AG09309 (cell line): ENCODE results near the gene MAPK11.

Experiments used
- DNase-seq: peaks from one replicate; pipeline ENCODE4 v3.0.0-alpha.2; 2010; ENCODE audit warnings: low read depth
- H3K4me3 ChIP-seq: 2 replicates; pipeline ENCODE4 v1.5.1; 2011; ENCODE audit warnings: mild to moderate bottlenecking, low read depth, low read length, moderate library complexity; ENCODE audit not compliant: control insufficient read depth
- CTCF ChIP-seq: IDR thresholded peaks from 2 replicates; pipeline ENCODE4 v1.5.1; 2011; ENCODE audit warnings: mild to moderate bottlenecking, low read depth, low read length, inconsistent platforms; ENCODE audit not compliant: insufficient read depth, control insufficient read depth; ENCODE audit errors: missing control alignments

MAPK11 gene

GRCh38 chr22:50299785-50300619 lies 29.8 kb upstream of the MAPK11 start:
- no peak overlapping the region; the same call in 1 of the 2 replicates for H3K4me3 ChIP-seq
- no peak for DNase-seq

GRCh38 chr22:50298937-50299784 lies 29.0 kb upstream of the MAPK11 start:
- no peak overlapping the region; the same call in 1 of the 2 replicates for H3K4me3 ChIP-seq
- TF ChIP-seq CTCF: no peak
- no peak for DNase-seq

More at GRCh38 chr22:50299785-50300619, 29.8 kb upstream of the MAPK11 start:
- no peak for TF ChIP-seq CTCF

GRCh38 chr22:50298266-50298637 lies 28.1 kb upstream of the MAPK11 start:
- no peak for DNase-seq
- TF ChIP-seq CTCF: no peak
- H3K4me3 ChIP-seq: no peak overlapping the region

GRCh38 chr22:50297510-50298265 lies 27.5 kb upstream of the MAPK11 start:
- no peak overlapping the region for H3K4me3 ChIP-seq
- no peak for TF ChIP-seq CTCF
- DNase-seq: no peak

- no peak for TF ChIP-seq CTCF
- no peak overlapping the region for H3K4me3 ChIP-seq
- DNase-seq: no peak
Measured at GRCh38 chr22:50296658-50297490, 26.7 kb upstream of the MAPK11 start.

GRCh38 chr22:50294319-50294656 lies 24.1 kb upstream of the MAPK11 start:
- no peak for TF ChIP-seq CTCF
- no peak for DNase-seq
- H3K4me3 ChIP-seq: no peak overlapping the region
